ENCODE results near the gene CFAP299.

The CFAP299 gene

GRCh38 chr4:80466618-80467017 lies 131.1 kb downstream of the CFAP299 start:
- H4K20me1 ChIP-seq (ENCODE audit: insufficient read depth, low read length, poor library complexity, severe bottlenecking), result no peaks in the 10 kb centered on the region
- H3K36me3 ChIP-seq (ENCODE audit: insufficient read depth, low read length), result no peaks in the 10 kb centered on the region
- no peaks in the 10 kb centered on the region for H3F3A ChIP-seq (ENCODE audit: low read depth)
- no peaks in the 10 kb centered on the region for H3K27me3 ChIP-seq (ENCODE audit: insufficient read depth, low read length, poor library complexity, severe bottlenecking)
- H3K4me1 ChIP-seq (ENCODE audit: insufficient read depth, low read length, poor library complexity, severe bottlenecking), result peaks cover 19% of the 10 kb centered on the region
- no peak for TF ChIP-seq EZH2phosphoT487 (IDR thresholded peaks at IDR 0.05; ENCODE audit: borderline replicate concordance)
- no peak for TF ChIP-seq CTCF (conservative IDR thresholded peaks at IDR 0.05; ENCODE audit: low read length)
- H3K9me2 ChIP-seq (replicated peaks; ENCODE audit: low read depth, low read length), result no peaks in the 10 kb centered on the region
- no peak overlapping the region for H3K4me3 ChIP-seq (ENCODE audit: low read length, poor library complexity, severe bottlenecking)
- no peaks in the 10 kb centered on the region for H3K9me3 ChIP-seq (ENCODE audit: insufficient read depth, low read depth, low read length)
- H3K9ac ChIP-seq (ENCODE audit: low read depth, low read length, poor library complexity, severe bottlenecking), result no peak overlapping the region
- no peak overlapping the region; the same call in 1 of the 2 replicates for H2AFZ ChIP-seq (ENCODE audit: low read length)
- H3K79me2 ChIP-seq (ENCODE audit: insufficient read depth, low read length), result no peaks in the 10 kb centered on the region
- H3K4me2 ChIP-seq (ENCODE audit: low read depth, low read length, poor library complexity, severe bottlenecking), result no peak overlapping the region

- Histone ChIP-seq H3F3A (ENCODE audit: low read depth) (no peaks in the 10 kb centered on the region), H3K79me2 (ENCODE audit: insufficient read depth, low read length) (no peaks in the 10 kb centered on the region), H2AFZ (ENCODE audit: low read length) (peak overlapping the region; percentile 46; the same call in 1 of the 2 replicates), H3K36me3 (ENCODE audit: insufficient read depth, low read length) (no peaks in the 10 kb centered on the region), H3K4me3 (ENCODE audit: low read length, poor library complexity, severe bottlenecking) (no peak overlapping the region), H3K4me1 (ENCODE audit: insufficient read depth, low read length, poor library complexity, severe bottlenecking) (no peaks in the 10 kb centered on the region), H3K9ac (ENCODE audit: low read depth, low read length, poor library complexity, severe bottlenecking) (no peak overlapping the region), H3K27me3 (ENCODE audit: insufficient read depth, low read length, poor library complexity, severe bottlenecking) (no peaks in the 10 kb centered on the region), H3K4me2 (ENCODE audit: low read depth, low read length, poor library complexity, severe bottlenecking) (no peak overlapping the region), H4K20me1 (ENCODE audit: insufficient read depth, low read length, poor library complexity, severe bottlenecking) (no peaks in the 10 kb centered on the region), H3K9me2 (replicated peaks; ENCODE audit: low read depth, low read length) (no peaks in the 10 kb centered on the region), H3K9me3 (ENCODE audit: insufficient read depth, low read depth, low read length) (no peaks in the 10 kb centered on the region)
- TF ChIP-seq CTCF (conservative IDR thresholded peaks at IDR 0.05; ENCODE audit: low read length) (no peak), EZH2phosphoT487 (IDR thresholded peaks at IDR 0.05; ENCODE audit: borderline replicate concordance) (no peak)
Observed at GRCh38 chr4:80471756-80472155, 136.2 kb downstream of the CFAP299 start.

GRCh38 chr4:80475236-80475635 lies 139.7 kb downstream of the CFAP299 start:
- H3F3A ChIP-seq (ENCODE audit: low read depth), result no peaks in the 10 kb centered on the region
- no peaks in the 10 kb centered on the region for H3K9me2 ChIP-seq (replicated peaks; ENCODE audit: low read depth, low read length)
- H3K9ac ChIP-seq (ENCODE audit: low read depth, low read length, poor library complexity, severe bottlenecking), result no peak overlapping the region
- no peaks in the 10 kb centered on the region for H3K9me3 ChIP-seq (ENCODE audit: insufficient read depth, low read depth, low read length)
- no peaks in the 10 kb centered on the region for H3K79me2 ChIP-seq (ENCODE audit: insufficient read depth, low read length)
- H3K36me3 ChIP-seq (ENCODE audit: insufficient read depth, low read length), result no peaks in the 10 kb centered on the region
- TF ChIP-seq EZH2phosphoT487 (IDR thresholded peaks at IDR 0.05; ENCODE audit: borderline replicate concordance) (no peak), CTCF (conservative IDR thresholded peaks at IDR 0.05; ENCODE audit: low read length) (no peak)
- no peaks in the 10 kb centered on the region for H3K27me3 ChIP-seq (ENCODE audit: insufficient read depth, low read length, poor library complexity, severe bottlenecking)
- H3K4me1 ChIP-seq (ENCODE audit: insufficient read depth, low read length, poor library complexity, severe bottlenecking), result no peaks in the 10 kb centered on the region
- no peak overlapping the region for H3K4me3 ChIP-seq (ENCODE audit: low read length, poor library complexity, severe bottlenecking)
- H3K4me2 ChIP-seq (ENCODE audit: low read depth, low read length, poor library complexity, severe bottlenecking), result no peak overlapping the region
- H4K20me1 ChIP-seq (ENCODE audit: insufficient read depth, low read length, poor library complexity, severe bottlenecking), result no peaks in the 10 kb centered on the region
- H2AFZ ChIP-seq (ENCODE audit: low read length), result peak overlapping the region; percentile 19; the same call in 1 of the 2 replicates

Measured in Loucy (cell line).